ENCODE data around the gene MAP3K10. TPM values are rescaled to one million over a fixed set of nuclear protein-coding genes. Genes with fewer than 3 reads are reported as not detected.

The MAP3K10 gene
- polyA plus RNA-seq, 1 donor, result 10.1 TPM

DNA sequence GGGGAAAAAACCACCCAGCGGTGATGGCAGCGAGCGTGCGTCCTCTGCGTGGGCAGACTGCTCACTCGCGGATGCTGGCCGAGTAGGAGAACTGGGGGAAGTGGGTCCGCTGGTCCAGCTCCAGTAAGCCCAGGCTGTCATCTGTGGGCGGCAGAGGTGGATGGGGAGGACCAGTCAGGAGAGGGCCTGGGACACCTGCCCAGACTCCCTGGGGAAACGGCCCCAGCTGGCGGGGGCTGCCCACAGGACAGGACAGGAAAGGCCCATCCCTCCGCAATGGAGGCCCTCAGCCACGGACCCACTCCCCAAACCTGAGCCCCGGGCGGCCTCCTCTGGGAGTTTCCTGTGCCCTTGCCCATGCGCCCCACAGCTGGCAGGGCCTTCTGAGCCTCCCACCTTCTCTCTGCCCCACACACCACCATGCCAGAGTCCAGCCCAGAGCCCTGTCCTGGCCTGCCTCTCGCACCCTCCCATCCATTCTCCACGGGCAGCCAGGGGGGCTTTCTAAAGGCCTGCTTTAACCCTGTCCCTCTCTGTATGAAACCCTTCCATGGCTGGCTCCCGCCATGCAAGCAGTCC is 42.7 kb downstream of the MAP3K10 start:
- peaks cover 16% of the 10 kb centered on the region for H3K4me1 ChIP-seq (ENCODE audit: control insufficient read depth, insufficient read depth, low read length)
- no peak overlapping the region for H3K27ac ChIP-seq (ENCODE audit: low read length)
- DNase-seq, result no peak
- no peaks in the 10 kb centered on the region for H3K9me3 ChIP-seq (ENCODE audit: control insufficient read depth, low read depth, low read length)
- no peaks in the 10 kb centered on the region for H3K27me3 ChIP-seq (ENCODE audit: control insufficient read depth, insufficient read depth, low read length)
- H3K4me3 ChIP-seq (ENCODE audit: low read length), result no peak overlapping the region
- peaks cover 50% of the 10 kb centered on the region for H3K36me3 ChIP-seq (ENCODE audit: control insufficient read depth, insufficient read depth, low read length)
- no CpG with 5 or more reads among the region's 20 CpGs for WGBS (ENCODE audit: insufficient coverage, low lambda C conversion rate)

DNA sequence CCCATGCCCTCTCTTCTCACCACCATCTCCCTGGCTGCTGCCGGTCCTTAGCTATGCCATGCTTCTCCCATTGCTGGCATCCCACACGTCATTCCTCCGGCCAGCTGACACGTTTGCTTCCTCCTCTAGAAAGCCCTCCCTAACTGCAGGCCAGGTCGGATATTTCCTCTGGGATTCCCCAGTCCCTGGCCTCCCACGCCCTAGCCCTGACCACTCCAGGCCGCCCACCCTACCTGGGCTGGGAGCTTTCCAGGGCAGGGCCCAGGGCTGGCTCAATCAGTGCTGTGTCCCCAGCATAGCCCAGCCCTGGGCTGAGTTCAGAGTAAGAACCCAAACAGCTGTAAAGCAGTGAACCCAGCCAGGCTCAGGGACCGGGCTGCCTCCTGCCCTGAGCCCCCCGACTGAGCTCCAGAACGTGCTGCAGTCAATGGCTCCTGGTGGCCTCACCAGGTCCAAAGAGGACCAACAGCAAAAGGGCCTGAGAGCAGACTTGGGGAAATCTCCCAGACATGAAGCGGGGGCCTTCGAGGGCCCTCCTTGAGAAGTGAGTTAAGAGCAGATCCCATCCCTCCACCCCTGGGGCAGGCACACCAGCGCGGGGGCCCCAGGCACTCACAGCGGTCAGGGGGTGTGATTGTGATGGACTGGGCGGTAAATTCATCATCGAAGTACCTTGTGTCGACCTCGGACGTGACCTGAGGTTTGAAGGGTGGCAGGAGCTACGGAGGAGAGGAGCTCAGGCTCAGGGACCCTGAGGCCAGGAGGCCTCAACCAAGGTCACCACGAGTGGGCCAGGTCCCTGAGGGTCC is 43.4 kb downstream of the MAP3K10 start:
- Histone ChIP-seq H3K27ac (ENCODE audit: low read length) (no peak overlapping the region), H3K4me3 (ENCODE audit: low read length) (no peak overlapping the region), H3K9me3 (ENCODE audit: control insufficient read depth, low read depth, low read length) (no peaks in the 10 kb centered on the region)

DNA sequence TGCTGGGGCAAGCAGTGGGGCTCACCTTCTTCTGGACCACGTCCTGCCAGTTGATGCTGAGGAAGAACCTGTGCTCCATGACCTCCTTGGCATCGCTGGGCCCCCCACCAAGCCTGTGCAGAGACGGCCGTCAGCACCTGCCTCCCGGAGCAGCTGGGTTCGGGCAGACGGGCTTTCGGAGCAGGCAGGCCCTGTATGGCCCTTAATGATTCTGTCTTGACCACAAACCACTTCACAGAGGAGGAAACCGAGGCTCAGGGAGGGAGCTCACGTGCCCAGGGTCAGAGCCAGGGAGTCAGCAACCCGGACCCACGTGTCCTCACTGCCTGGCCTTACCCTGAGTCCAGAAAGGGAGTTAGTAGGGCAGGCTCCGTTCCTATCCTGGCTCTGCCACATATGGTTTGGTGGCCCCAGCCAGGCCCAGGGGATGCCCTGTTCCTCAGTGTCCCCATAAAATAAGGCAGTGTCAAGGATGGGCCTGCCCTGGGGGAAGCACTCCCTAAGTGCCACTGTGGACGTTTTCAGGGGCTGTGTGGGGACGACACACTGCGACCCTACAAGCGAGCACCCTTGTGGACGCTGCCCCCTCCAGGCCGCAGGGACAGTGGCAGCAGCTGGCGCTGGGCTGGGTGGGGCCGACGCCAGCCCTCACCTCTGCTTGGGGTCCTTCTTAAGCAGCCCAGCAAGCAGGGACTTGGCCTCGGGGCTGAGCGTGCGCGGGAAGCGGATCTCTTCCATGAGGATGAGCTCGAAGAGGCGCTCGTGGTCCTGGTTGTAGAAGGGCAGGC is 44.2 kb downstream of the MAP3K10 start:
- Histone ChIP-seq H3K9me3 (ENCODE audit: control insufficient read depth, low read depth, low read length) (no peaks in the 10 kb centered on the region), H3K27me3 (ENCODE audit: control insufficient read depth, insufficient read depth, low read length) (no peaks in the 10 kb centered on the region), H3K4me3 (ENCODE audit: low read length) (no peak overlapping the region), H3K36me3 (ENCODE audit: control insufficient read depth, insufficient read depth, low read length) (peaks cover 66% of the 10 kb centered on the region), H3K27ac (ENCODE audit: low read length) (no peak overlapping the region), H3K4me1 (ENCODE audit: control insufficient read depth, insufficient read depth, low read length) (peaks cover 16% of the 10 kb centered on the region)
- WGBS (ENCODE audit: insufficient coverage, low lambda C conversion rate), result no CpG with 5 or more reads among the region's 30 CpGs
- no peak for DNase-seq

More for the DNA sequence above, 43.4 kb downstream of the MAP3K10 start:
- Histone ChIP-seq H3K4me1 (ENCODE audit: control insufficient read depth, insufficient read depth, low read length) (peaks cover 16% of the 10 kb centered on the region), H3K36me3 (ENCODE audit: control insufficient read depth, insufficient read depth, low read length) (peaks cover 58% of the 10 kb centered on the region), H3K27me3 (ENCODE audit: control insufficient read depth, insufficient read depth, low read length) (no peaks in the 10 kb centered on the region)
- WGBS (ENCODE audit: insufficient coverage, low lambda C conversion rate), result no CpG with 5 or more reads among the region's 22 CpGs
- no peak for DNase-seq

DNA sequence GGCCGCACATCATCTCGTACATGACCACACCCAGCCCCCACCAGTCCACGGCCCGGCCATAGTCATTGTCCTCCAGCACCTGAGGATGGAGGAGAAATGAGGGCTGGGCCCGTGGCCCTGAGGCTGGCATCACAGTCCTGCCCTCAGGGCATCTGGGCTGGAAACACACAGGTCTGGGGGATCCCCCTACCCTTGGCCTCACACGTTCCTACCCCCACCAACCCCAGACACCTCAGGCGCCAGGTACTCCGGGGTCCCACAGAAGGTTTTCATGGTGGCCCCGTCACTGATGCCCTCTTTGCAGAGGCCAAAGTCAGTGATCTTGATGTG is 44.8 kb downstream of the MAP3K10 start:
- Histone ChIP-seq H3K36me3 (ENCODE audit: control insufficient read depth, insufficient read depth, low read length) (peaks cover 71% of the 10 kb centered on the region), H3K27ac (ENCODE audit: low read length) (no peak overlapping the region), H3K4me3 (ENCODE audit: low read length) (no peak overlapping the region), H3K4me1 (ENCODE audit: control insufficient read depth, insufficient read depth, low read length) (peaks cover 15% of the 10 kb centered on the region), H3K9me3 (ENCODE audit: control insufficient read depth, low read depth, low read length) (no peaks in the 10 kb centered on the region), H3K27me3 (ENCODE audit: control insufficient read depth, insufficient read depth, low read length) (no peaks in the 10 kb centered on the region)
- no peak for DNase-seq
- WGBS (ENCODE audit: insufficient coverage, low lambda C conversion rate), result no CpG with 5 or more reads among the region's 9 CpGs

DNA sequence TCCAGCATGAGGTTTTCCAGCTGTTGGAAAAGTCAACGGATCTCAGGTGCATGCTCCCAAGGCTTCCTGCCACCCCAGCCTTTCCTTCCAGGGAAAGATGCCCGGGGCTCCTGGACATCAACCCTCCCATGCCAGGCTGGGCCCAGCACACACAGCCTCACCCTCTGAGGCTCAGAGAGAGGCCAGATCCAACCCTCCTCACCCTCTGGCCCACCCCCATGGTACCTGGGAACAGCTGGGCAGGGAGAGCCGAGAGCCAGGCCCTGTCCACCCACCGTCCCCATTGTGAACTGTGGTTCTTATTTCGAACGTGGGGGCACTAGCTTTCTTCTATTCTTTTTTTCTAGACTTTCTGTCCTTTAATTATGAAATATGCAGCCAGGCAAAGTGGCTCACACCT is 45.1 kb downstream of the MAP3K10 start:
- Histone ChIP-seq H3K4me1 (ENCODE audit: control insufficient read depth, insufficient read depth, low read length) (peaks cover 11% of the 10 kb centered on the region), H3K27me3 (ENCODE audit: control insufficient read depth, insufficient read depth, low read length) (no peaks in the 10 kb centered on the region), H3K9me3 (ENCODE audit: control insufficient read depth, low read depth, low read length) (no peaks in the 10 kb centered on the region), H3K4me3 (ENCODE audit: low read length) (no peak overlapping the region), H3K36me3 (ENCODE audit: control insufficient read depth, insufficient read depth, low read length) (peaks cover 75% of the 10 kb centered on the region), H3K27ac (ENCODE audit: low read length) (no peak overlapping the region)
- no peak for DNase-seq
- 80% methylated on average over 1 of the region's 6 CpGs for WGBS (ENCODE audit: insufficient coverage, low lambda C conversion rate)

DNA sequence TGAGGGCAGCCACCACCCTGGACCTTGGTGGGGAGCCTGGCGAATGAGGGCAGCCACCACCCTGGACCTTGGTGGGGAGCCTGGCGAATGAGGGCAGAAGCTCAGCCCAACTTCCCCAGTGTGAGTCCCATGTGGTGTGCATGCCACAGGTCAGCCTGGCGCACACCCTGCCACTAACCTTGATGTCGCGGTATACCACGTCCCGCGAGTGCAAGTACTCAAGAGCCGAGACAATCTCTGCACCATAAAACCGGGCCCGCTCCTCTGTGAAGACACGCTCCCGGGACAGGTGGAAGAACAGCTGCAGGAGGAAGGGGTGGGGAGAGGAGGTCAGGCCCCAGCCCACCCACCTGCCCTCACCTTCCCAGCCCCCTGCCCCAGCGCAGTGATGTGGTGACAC is 46.6 kb downstream of the MAP3K10 start:
- DNase-seq, result no peak
- H3K4me3 ChIP-seq (ENCODE audit: low read length), result no peak overlapping the region
- no peak overlapping the region for H3K27ac ChIP-seq (ENCODE audit: low read length)
- no peaks in the 10 kb centered on the region for H3K27me3 ChIP-seq (ENCODE audit: control insufficient read depth, insufficient read depth, low read length)
- no peaks in the 10 kb centered on the region for H3K9me3 ChIP-seq (ENCODE audit: control insufficient read depth, low read depth, low read length)
- no peaks in the 10 kb centered on the region for H3K4me1 ChIP-seq (ENCODE audit: control insufficient read depth, insufficient read depth, low read length)
- peaks cover 86% of the 10 kb centered on the region for H3K36me3 ChIP-seq (ENCODE audit: control insufficient read depth, insufficient read depth, low read length)
- WGBS (ENCODE audit: insufficient coverage, low lambda C conversion rate), result no CpG with 5 or more reads among the region's 14 CpGs

DNA sequence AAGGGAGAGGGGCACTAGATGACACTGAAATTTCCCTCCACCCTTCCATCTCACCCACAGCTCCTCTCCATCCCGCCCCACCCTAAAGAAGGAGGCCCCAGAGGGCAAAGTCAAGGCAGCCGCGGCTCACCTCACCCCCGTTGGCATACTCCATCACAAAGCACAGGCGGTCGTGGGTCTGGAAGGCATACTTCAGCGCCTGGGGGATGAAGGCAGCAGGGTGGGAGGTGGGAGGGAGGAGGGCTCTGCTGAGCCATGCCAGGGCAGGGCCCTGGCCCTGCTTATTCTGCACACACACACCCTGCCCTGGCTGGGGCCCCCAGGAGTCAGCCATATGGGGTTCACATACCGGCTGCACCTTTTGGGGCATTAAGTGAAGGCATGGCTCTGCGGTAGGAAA is 47.5 kb downstream of the MAP3K10 start:
- WGBS (ENCODE audit: insufficient coverage, low lambda C conversion rate), result no CpG with 5 or more reads among the region's 9 CpGs
- Histone ChIP-seq H3K4me3 (ENCODE audit: low read length) (no peak overlapping the region), H3K27me3 (ENCODE audit: control insufficient read depth, insufficient read depth, low read length) (no peaks in the 10 kb centered on the region), H3K36me3 (ENCODE audit: control insufficient read depth, insufficient read depth, low read length) (peaks cover 83% of the 10 kb centered on the region), H3K27ac (ENCODE audit: low read length) (no peak overlapping the region), H3K4me1 (ENCODE audit: control insufficient read depth, insufficient read depth, low read length) (no peaks in the 10 kb centered on the region), H3K9me3 (ENCODE audit: control insufficient read depth, low read depth, low read length) (no peaks in the 10 kb centered on the region)
- no peak for DNase-seq

DNA sequence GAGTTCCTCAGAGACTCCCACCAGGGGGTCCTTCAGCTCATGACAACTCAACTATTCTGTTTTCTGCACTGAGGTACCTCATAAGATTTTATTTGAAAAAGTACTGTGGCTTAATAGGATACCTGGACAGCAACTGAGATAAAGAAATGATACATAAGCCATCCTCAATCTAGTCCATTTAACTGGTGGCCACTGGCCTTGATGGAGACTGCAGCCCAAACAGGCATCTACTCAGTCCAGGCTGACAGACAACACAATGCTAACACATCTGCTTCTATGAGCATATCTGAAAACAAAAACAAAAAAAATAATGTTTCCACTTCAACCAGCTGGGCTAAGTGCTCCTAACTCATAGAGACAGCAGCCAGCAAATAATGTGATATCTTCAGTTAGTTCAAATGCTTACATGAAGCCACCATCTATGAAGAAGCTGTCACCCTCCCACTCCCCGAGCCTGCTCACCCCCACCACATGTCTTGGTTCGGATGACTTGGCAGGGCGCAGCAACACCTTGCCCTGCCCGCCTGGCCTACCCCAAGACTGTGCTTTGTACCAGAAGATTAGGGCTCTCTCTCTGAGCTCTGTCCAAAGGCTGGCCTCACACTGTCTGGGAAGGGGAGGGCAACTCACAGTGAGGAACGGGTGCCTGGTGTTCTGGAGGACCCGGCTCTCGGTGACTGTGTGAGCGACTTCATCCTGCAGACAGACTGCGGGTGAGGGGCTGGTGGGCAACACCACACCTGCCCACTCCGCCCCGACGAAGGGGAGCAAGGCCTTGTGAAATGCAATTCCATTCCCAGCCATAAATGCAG is 48.4 kb downstream of the MAP3K10 start:
- H3K9me3 ChIP-seq (ENCODE audit: control insufficient read depth, low read depth, low read length), result no peaks in the 10 kb centered on the region
- DNase-seq, result no peak
- H3K27ac ChIP-seq (ENCODE audit: low read length), result no peak overlapping the region
- H3K4me3 ChIP-seq (ENCODE audit: low read length), result no peak overlapping the region
- no CpG with 5 or more reads among the region's 12 CpGs for WGBS (ENCODE audit: insufficient coverage, low lambda C conversion rate)
- no peaks in the 10 kb centered on the region for H3K4me1 ChIP-seq (ENCODE audit: control insufficient read depth, insufficient read depth, low read length)
- peaks cover 79% of the 10 kb centered on the region for H3K36me3 ChIP-seq (ENCODE audit: control insufficient read depth, insufficient read depth, low read length)
- no peaks in the 10 kb centered on the region for H3K27me3 ChIP-seq (ENCODE audit: control insufficient read depth, insufficient read depth, low read length)

DNA sequence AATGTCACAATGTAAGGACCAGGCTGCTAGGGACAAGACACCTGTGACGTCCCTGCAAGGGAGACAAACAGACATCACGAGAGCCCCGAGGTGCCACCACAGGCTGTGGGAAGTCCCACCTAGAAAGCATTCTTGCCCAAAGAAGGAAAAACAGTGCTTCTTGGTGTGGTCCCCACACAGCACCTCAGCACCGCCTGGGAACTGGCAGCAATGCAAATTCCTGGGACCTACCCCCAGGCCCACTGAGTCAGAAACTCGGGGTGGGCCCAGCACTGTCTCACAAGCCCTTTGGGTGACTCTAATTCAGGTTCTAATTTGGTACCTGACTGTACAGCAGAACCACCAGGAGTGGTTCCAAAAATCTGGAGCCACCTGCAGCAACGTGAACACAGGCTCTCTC is 49.1 kb downstream of the MAP3K10 start:
- Histone ChIP-seq H3K27ac (ENCODE audit: low read length) (no peak overlapping the region), H3K9me3 (ENCODE audit: control insufficient read depth, low read depth, low read length) (no peaks in the 10 kb centered on the region), H3K36me3 (ENCODE audit: control insufficient read depth, insufficient read depth, low read length) (peaks cover 77% of the 10 kb centered on the region), H3K4me1 (ENCODE audit: control insufficient read depth, insufficient read depth, low read length) (no peaks in the 10 kb centered on the region), H3K4me3 (ENCODE audit: low read length) (no peak overlapping the region), H3K27me3 (ENCODE audit: control insufficient read depth, insufficient read depth, low read length) (no peaks in the 10 kb centered on the region)
- no CpG with 5 or more reads among the region's 6 CpGs for WGBS (ENCODE audit: insufficient coverage, low lambda C conversion rate)
- no peak for DNase-seq

Data from large intestine (tissue), 3 donors.